A375 (cell line): ENCODE measurements around the gene ITPRIP. TPM values are rescaled to one million over a fixed set of nuclear protein-coding genes. Genes with fewer than 3 reads are reported as not detected.

Experiments
- small RNA-seq: library from RNA; depleted of rRNA; stranded (forward); fragments of <200 nt; gene quantifications from one replicate; pipeline ENCODE3, GENCODE V24; 2014
- total RNA-seq: library from RNA; depleted of rRNA; stranded (reverse); fragments of >200 nt; shearing (Covaris generic); gene quantifications from 2 replicates; pipeline ENCODE4 v1.2.3, GENCODE V29; 2014; rRNA removed

Gene ITPRIP
- 15.0 and 22.5 TPM in 2 replicates for total RNA-seq

GRCh38 chr10:104337985-104338735, at the start of gene ITPRIP:
ITPRIP (minus strand) TSS chr10:104338465; CDS start chr10:104316051, 22,414 bp downstream.

GRCh38 chr10:104353325-104354048, 15.2 kb upstream of the ITPRIP start, which contains the start of gene CFAP58:
CFAP58 (plus strand) TSS chr10:104353833; CDS start chr10:104353898, 65 bp downstream.

GRCh38 chr10:104268713-104269645, 69.3 kb downstream of the ITPRIP start, which contains the start of gene GSTO2:
GSTO2 (plus strand) TSS chr10:104269184; CDS start chr10:104274916, 5,732 bp downstream.

Small RNA genes within 50 kb of the gene (small RNA-seq; reads per million reads assigned to genes)
- gene MIR4482 = not detected

Other genes with a start within 250 kb of the ITPRIP start
- gene SFR1, start 216.3 kb downstream of the ITPRIP start, total RNA-seq = 5.7 and 8.2 TPM in 2 replicates
- 0.19 and 0.37 TPM in 2 replicates for gene CFAP43, start 106.1 kb downstream of the ITPRIP start, total RNA-seq
- gene GSTO1, start 83.6 kb downstream of the ITPRIP start, total RNA-seq = 117 and 139 TPM in 2 replicates
- gene GSTO2, start 69.3 kb downstream of the ITPRIP start, total RNA-seq = 0.29 and 1.4 TPM in 2 replicates
- gene CFAP58, start 15.4 kb upstream of the ITPRIP start, total RNA-seq = 0.41 and 0.74 TPM in 2 replicates